Neural progenitor cell (in vitro differentiated cells): Measurements from ENCODE around the gene PROM2. TPM values are rescaled to one million over a fixed set of nuclear protein-coding genes. Genes with fewer than 3 reads are reported as not detected.

Experiments used
- DNase-seq: peaks from one replicate; pipeline ENCODE4 v3.0.0-alpha.2; 2016; ENCODE audit warnings: low spot score
- H2AFZ ChIP-seq: fragments of 200-600 bp; sonication (generic); replicated peaks from 2 replicates; pipeline ENCODE4 v1.6.1; 2016; ENCODE audit warnings: antibody characterized with exemption
- H3F3A ChIP-seq: fragments of 200-600 bp; sonication (generic); 2 replicates; pipeline ENCODE4 v1.6.1; 2016; ENCODE audit warnings: antibody characterized with exemption, low read depth
- H3K27ac ChIP-seq: fragments of 200-600 bp; sonication (generic); 2 replicates; pipeline ENCODE4 v1.5.1; 2016; ENCODE audit warnings: mild to moderate bottlenecking
- H3K27me3 ChIP-seq: fragments of 200-600 bp; sonication (generic); 2 replicates; pipeline ENCODE4 v1.6.1; 2016; ENCODE audit warnings: mild to moderate bottlenecking, moderate library complexity
- H3K36me3 ChIP-seq: fragments of 200-600 bp; sonication (generic); 2 replicates; pipeline ENCODE4 v1.5.1; 2016
- H3K4me1 ChIP-seq: fragments of 200-600 bp; sonication (generic); 2 replicates; pipeline ENCODE4 v1.6.1; 2016; ENCODE audit warnings: mixed run types
- H3K4me2 ChIP-seq: fragments of 200-600 bp; sonication (generic); 2 replicates; pipeline ENCODE4 v1.6.1; 2016
- H3K4me3 ChIP-seq: fragments of 200-600 bp; sonication (generic); 2 replicates; pipeline ENCODE4 v1.5.1; 2016
- H3K79me2 ChIP-seq: fragments of 200-600 bp; sonication (generic); 2 replicates; pipeline ENCODE4 v1.6.1; 2016; ENCODE audit warnings: low read depth
- H3K9ac ChIP-seq: fragments of 200-600 bp; sonication (generic); 2 replicates; pipeline ENCODE4 v1.6.1; 2016
- H3K9me3 ChIP-seq: fragments of 200-600 bp; sonication (generic); 2 replicates; pipeline ENCODE4 v1.5.1; 2016; ENCODE audit warnings: low read depth
- H4K20me1 ChIP-seq: fragments of 200-600 bp; sonication (generic); 2 replicates; pipeline ENCODE4 v1.6.1; 2016; ENCODE audit warnings: low read depth
- H3K27ac Mint-ChIP-seq: 3 replicates; pipeline ENCODE4 v1.8.0; 2021; ENCODE audit warnings: mixed read lengths
- H3K27me3 Mint-ChIP-seq: 2 replicates; pipeline ENCODE4 v1.8.0; 2022; ENCODE audit warnings: low read depth, mild to moderate bottlenecking, inconsistent platforms, moderate library complexity, mixed read lengths; ENCODE audit not compliant: insufficient read depth
- H3K36me3 Mint-ChIP-seq: 3 replicates; pipeline ENCODE4 v1.8.0; 2021; ENCODE audit warnings: mixed read lengths
- H3K4me1 Mint-ChIP-seq: 3 replicates; pipeline ENCODE4 v1.8.0; 2021; ENCODE audit warnings: mixed read lengths
- H3K4me3 Mint-ChIP-seq: 3 replicates; pipeline ENCODE4 v1.8.0; 2021; ENCODE audit warnings: mild to moderate bottlenecking, moderate library complexity, mixed read lengths
- H3K9me3 Mint-ChIP-seq: 3 replicates; pipeline ENCODE4 v1.8.0; 2020; ENCODE audit warnings: mixed read lengths
- CTCF ChIP-seq: fragments of 200-600 bp; sonication (generic); IDR thresholded peaks from 2 replicates; pipeline ENCODE4 v1.5.1; 2017; ENCODE audit warnings: antibody characterized with exemption, mild to moderate bottlenecking
- EZH2 ChIP-seq: fragments of 200-600 bp; sonication (generic); IDR thresholded peaks from 2 replicates; pipeline ENCODE4 v1.6.1; 2017; ENCODE audit warnings: antibody characterized with exemption, mild to moderate bottlenecking, moderate library complexity
- EZH2phosphoT487 ChIP-seq: fragments of 200-600 bp; sonication (generic); IDR thresholded peaks from 2 replicates; pipeline ENCODE4 v1.6.1; 2017; ENCODE audit warnings: antibody characterized with exemption
- total RNA-seq: library from RNA; depleted of rRNA; stranded (reverse); fragments of >200 nt; gene quantifications from 2 replicates; pipeline ENCODE4 v1.2.3, GENCODE V29; 2015; ENCODE audit warnings: low replicate concordance

Gene PROM2
- total RNA-seq = 0.95 and 2.4 TPM in 2 replicates

DNA sequence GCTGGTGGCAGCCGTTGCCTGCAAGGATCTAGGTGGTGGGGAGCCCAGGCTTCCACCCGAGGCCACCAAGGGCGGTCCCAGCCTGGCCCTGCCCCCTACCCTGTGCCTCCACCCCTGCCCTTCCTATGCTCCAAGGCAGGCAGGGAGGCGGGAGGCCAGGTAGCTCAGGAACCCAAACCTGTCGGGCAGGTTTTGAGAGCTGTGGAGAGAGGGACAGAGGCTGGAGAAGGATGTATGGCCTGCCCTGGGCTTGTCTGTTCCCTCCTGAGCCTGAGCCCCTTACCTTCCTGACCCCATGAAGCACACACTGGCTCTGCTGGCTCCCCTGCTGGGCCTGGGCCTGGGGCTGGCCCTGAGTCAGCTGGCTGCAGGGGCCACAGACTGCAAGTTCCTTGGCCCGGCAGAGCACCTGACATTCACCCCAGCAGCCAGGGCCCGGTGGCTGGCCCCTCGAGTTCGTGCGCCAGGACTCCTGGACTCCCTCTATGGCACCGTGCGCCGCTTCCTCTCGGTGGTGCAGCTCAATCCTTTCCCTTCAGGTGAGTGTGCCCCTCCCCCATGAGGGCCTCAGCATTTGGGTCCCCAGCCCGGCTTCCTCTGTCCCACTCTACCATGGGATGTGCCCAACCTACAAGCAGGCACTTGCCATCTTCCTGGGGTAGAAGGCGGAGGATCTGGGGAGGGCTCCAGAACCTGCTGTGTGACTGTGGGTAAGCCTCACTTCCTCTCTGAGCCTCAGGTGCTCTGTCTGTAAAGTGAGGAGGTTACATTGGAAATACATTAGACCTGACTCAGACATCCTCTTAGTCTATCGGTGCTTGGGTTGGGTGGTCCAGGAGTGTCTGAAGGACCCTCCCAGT, at the start of gene PROM2:
PROM2 (plus strand) TSS at position 159 of the 860 bp plus-strand sequence; CDS start at position 296, 137 bp downstream.
- Histone ChIP-seq H3K4me1 (no peaks in the 10 kb centered on the region), H3K9me3 (no peaks in the 10 kb centered on the region), H3K9ac (no peak within 1 kb of the TSS), H2AFZ (no peak within 1 kb of the TSS), H3K4me2 (no peak within 1 kb of the TSS), H3K79me2 (no peaks in the 10 kb centered on the region), H3F3A (no peaks in the 10 kb centered on the region), H4K20me1 (no peaks in the 10 kb centered on the region), H3K4me3 (no peak within 1 kb of the TSS), H3K27ac (no peak within 1 kb of the TSS), H3K27me3 (no peaks in the 10 kb centered on the region), H3K36me3 (no peaks in the 10 kb centered on the region)
- no peak for DNase-seq
- H3K4me3 Mint-ChIP-seq = no peak within 1 kb of the TSS
- H3K9me3 Mint-ChIP-seq = no peaks in the 10 kb centered on the region
- H3K27ac Mint-ChIP-seq = no peak within 1 kb of the TSS
- no peak for TF ChIP-seq CTCF
- TF ChIP-seq EZH2 = no peak
- TF ChIP-seq EZH2phosphoT487 = no peak
- no peaks in the 10 kb centered on the region for H3K36me3 Mint-ChIP-seq
- no peaks in the 10 kb centered on the region for H3K4me1 Mint-ChIP-seq
- H3K27me3 Mint-ChIP-seq = peaks cover 7% of the 10 kb centered on the region

DNA sequence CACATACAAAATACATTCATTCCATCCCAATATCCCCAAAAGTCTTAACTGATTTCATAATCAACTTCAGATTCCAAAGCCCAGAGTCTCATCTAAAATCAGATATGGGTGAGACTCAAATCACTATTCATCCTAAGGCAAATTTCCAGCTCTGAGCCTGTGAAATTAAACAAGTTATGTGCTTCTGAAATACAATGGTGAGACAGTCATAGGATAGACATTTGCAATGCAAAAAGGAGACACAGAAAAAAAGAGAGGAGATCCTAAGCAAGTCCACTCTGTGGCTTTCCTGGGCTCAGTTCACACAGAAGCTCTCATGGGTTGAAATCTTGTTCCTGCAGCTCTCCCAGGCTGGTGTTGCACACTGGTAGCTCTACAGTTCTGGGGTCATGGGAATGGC, 48.6 kb upstream of the PROM2 start:
- Histone ChIP-seq H3K4me3 (no peak overlapping the region), H2AFZ (no peak overlapping the region), H3K9ac (no peak overlapping the region), H3K27ac (no peak overlapping the region), H3K9me3 (peaks cover 21% of the 10 kb centered on the region), H3K4me2 (no peak overlapping the region), H3F3A (no peaks in the 10 kb centered on the region), H3K27me3 (no peaks in the 10 kb centered on the region), H3K79me2 (no peaks in the 10 kb centered on the region), H3K36me3 (peaks cover 15% of the 10 kb centered on the region), H4K20me1 (no peaks in the 10 kb centered on the region), H3K4me1 (no peaks in the 10 kb centered on the region)
- TF ChIP-seq EZH2 (no peak), CTCF (no peak), EZH2phosphoT487 (no peak)
- Mint-ChIP-seq H3K27ac (no peak overlapping the region), H3K4me3 (no peak overlapping the region), H3K36me3 (peaks cover 40% of the 10 kb centered on the region), H3K4me1 (no peaks in the 10 kb centered on the region), H3K27me3 (peaks cover 2% of the 10 kb centered on the region), H3K9me3 (peaks cover 70% of the 10 kb centered on the region)
- DNase-seq = no peak

DNA sequence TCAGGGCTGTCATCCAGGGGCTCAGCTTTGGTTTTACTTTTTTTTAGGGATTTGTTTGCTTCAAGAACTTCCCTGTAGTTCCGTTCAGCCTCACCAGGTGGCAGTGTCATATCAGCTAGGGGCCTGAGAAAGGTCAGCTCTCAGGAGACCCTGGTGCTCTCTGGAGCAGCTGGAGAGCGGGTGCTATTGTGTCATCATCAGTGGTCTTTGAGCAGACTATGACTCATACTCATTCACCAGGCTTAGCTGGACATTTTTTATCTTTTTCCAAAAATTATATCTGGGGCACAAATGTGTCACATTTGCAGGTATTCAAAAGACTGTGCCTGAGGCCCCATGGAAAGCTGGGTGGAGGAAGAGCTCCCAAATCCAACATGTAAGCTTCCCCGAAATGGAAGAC, 42.5 kb upstream of the PROM2 start:
- peak; percentile 65 for DNase-seq
- no peaks in the 10 kb centered on the region for H3K4me1 ChIP-seq
- no peak for TF ChIP-seq EZH2phosphoT487
- peak; percentile 70 for TF ChIP-seq CTCF
- Mint-ChIP-seq H3K27me3 (peaks cover 5% of the 10 kb centered on the region), H3K9me3 (peaks cover 61% of the 10 kb centered on the region), H3K4me1 (no peaks in the 10 kb centered on the region), H3K4me3 (no peak overlapping the region), H3K36me3 (peaks cover 8% of the 10 kb centered on the region), H3K27ac (no peak overlapping the region)
- H3K27ac ChIP-seq = no peak overlapping the region
- no peak overlapping the region for H2AFZ ChIP-seq
- H3F3A ChIP-seq = no peaks in the 10 kb centered on the region
- no peak overlapping the region for H3K4me2 ChIP-seq
- no peak overlapping the region for H3K9ac ChIP-seq
- no peaks in the 10 kb centered on the region for H3K27me3 ChIP-seq
- H3K36me3 ChIP-seq = no peaks in the 10 kb centered on the region
- no peak overlapping the region for H3K4me3 ChIP-seq
- no peaks in the 10 kb centered on the region for H4K20me1 ChIP-seq
- H3K79me2 ChIP-seq = no peaks in the 10 kb centered on the region
- peaks cover 4% of the 10 kb centered on the region for H3K9me3 ChIP-seq
